GM12878 (cell line): Measurements from ENCODE around the gene RHBDD1. TPM values are rescaled to one million over a fixed set of nuclear protein-coding genes. Genes with fewer than 3 reads are reported as not detected.

Experiments used
- ATAC-seq: fragments of 200-7000 bp; cut with Tn5 transposase; 3 replicates; pipeline ENCODE4 v1.9.1; 2020; ENCODE audit warnings: mild to moderate bottlenecking, moderate library complexity
- BruUV-seq: library from RNA; stranded (reverse); fragments of 400-500 nt; replicated peaks from 2 replicates; lab custom pipeline; 2021; lab: Mats Ljungman, UMichigan
- CTCF ChIA-PET: fragments of 300-600 bp; sonication (Branson Sonifier 250); formaldehyde crosslinking; extraction: SDS; loops from one replicate; lab custom pipeline; 2021; ENCODE audit warnings: inconsistent platforms; lab: Yijun Ruan, JAX
- POLR2A ChIA-PET: fragments of 350-600 bp; formaldehyde crosslinking; extraction: SDS; loops from one replicate; lab custom pipeline; 2021; ENCODE audit warnings: inconsistent platforms; lab: Charles Lee
- RAD21 ChIA-PET: fragments of 300-600 bp; sonication (Branson Sonifier 250); formaldehyde crosslinking; loops from one replicate; lab custom pipeline; 2023; ENCODE audit warnings: antibody characterized with exemption; ENCODE audit not compliant: unreplicated experiment; lab: Charles Lee
- SMC1A ChIA-PET: fragments of 300-600 bp; sonication (Branson Sonifier 250); formaldehyde crosslinking; loops from one replicate; lab custom pipeline; 2023; ENCODE audit not compliant: unreplicated experiment, uncharacterized antibody; lab: Charles Lee
- DNase-seq: peaks from one replicate; pipeline ENCODE4 v3.0.0-alpha.2; 2011; ENCODE audit warnings: low read depth, low spot score
- FAIRE-seq: peaks from 3 replicates; lab custom pipeline; 2011; peaks lifted over from hg19 to GRCh38; lab: Jason Lieb, UNC
- H2AFZ ChIP-seq: 2 replicates; pipeline ENCODE4 v1.6.0; 2011; ENCODE audit warnings: low read depth, low read length, control low read depth; ENCODE audit not compliant: control insufficient read depth
- H3K27ac ChIP-seq: 2 replicates; pipeline ENCODE4 v1.5.1; 2011; ENCODE audit warnings: control low read depth; ENCODE audit not compliant: control insufficient read depth, insufficient read depth
- H3K27me3 ChIP-seq, 2 experiments: replicated peaks in 1 of 2; 2 replicates each; pipeline versions ENCODE4 v1.6.0 to v1.6.1; 2011; ENCODE audit warnings: low read length in 1 of 2; ENCODE audit not compliant: control insufficient read depth in 2 of 2, insufficient read depth in 2 of 2
- H3K36me3 ChIP-seq, 2 experiments: 2 replicates each; pipeline ENCODE4 v1.5.1; 2011; ENCODE audit warnings: low read length in 1 of 2; ENCODE audit not compliant: control insufficient read depth in 2 of 2, insufficient read depth in 2 of 2
- H3K4me1 ChIP-seq: 2 replicates; pipeline ENCODE4 v1.6.1; 2011; ENCODE audit warnings: mild to moderate bottlenecking, low read length, moderate library complexity, mixed read lengths; ENCODE audit not compliant: control insufficient read depth, insufficient read depth
- H3K4me2 ChIP-seq: 2 replicates; pipeline ENCODE4 v1.6.0; 2011; ENCODE audit warnings: control low read depth; ENCODE audit not compliant: control insufficient read depth, insufficient read depth
- H3K4me3 ChIP-seq: fragments of 200-600 bp; sonication (generic); 2 replicates; pipeline ENCODE4 v1.5.1; 2016
- H3K79me2 ChIP-seq: 2 replicates; pipeline ENCODE4 v1.6.0; 2011; ENCODE audit warnings: low read length; ENCODE audit not compliant: control insufficient read depth, insufficient read depth
- H3K9ac ChIP-seq: 2 replicates; pipeline ENCODE4 v1.8.0; 2011; ENCODE audit warnings: low read length, control low read depth, mixed read lengths; ENCODE audit not compliant: control insufficient read depth, insufficient read depth
- H3K9me3 ChIP-seq: replicated peaks from 3 replicates; pipeline ENCODE4 v1.5.1; 2011; ENCODE audit warnings: mild to moderate bottlenecking, low read length; ENCODE audit not compliant: control insufficient read depth, insufficient read depth
- H4K20me1 ChIP-seq: 2 replicates; pipeline ENCODE4 v1.6.0; 2011; ENCODE audit not compliant: control insufficient read depth, insufficient read depth
- LARP7 ChIP-seq: fragments of 450-650 bp; IDR thresholded peaks from 2 replicates; pipeline ENCODE4 v1.6.1; 2017; ENCODE audit warnings: mild to moderate bottlenecking
- MEF2A ChIP-seq: IDR thresholded peaks from 2 replicates; pipeline ENCODE4 v1.6.1; 2011; ENCODE audit warnings: low read depth, mild to moderate bottlenecking, low read length, moderate library complexity; ENCODE audit not compliant: insufficient read depth
- SRF ChIP-seq, 2 experiments: IDR thresholded peaks; 2 replicates each; pipeline ENCODE4 v1.6.1; 2011; ENCODE audit warnings: low read depth in 2 of 2, low read length in 2 of 2, mild to moderate bottlenecking in 1 of 2, moderate library complexity in 1 of 2
- ZNF592 ChIP-seq: fragments of 450-650 bp; IDR thresholded peaks from 2 replicates; pipeline ENCODE4 v1.6.1; 2017; ENCODE audit warnings: mild to moderate bottlenecking, moderate library complexity
- WGBS: methylation state at CpG from one replicate; pipeline ENCODE4 v1.1.6; 2016; ENCODE audit warnings: low lambda C conversion rate; ENCODE audit not compliant: insufficient replicate concordance, insufficient coverage; ENCODE audit errors: missing lambda C conversion rate; 5-methylcytosine and 5-hydroxymethylcytosine counted together
- in situ Hi-C: fragments of 300-500 bp; cut with MboI; formaldehyde crosslinking; loops from 9 replicates; pipeline ENCODE4 v1.14.3; 2018; ENCODE audit warnings: mixed read lengths
- intact Hi-C: fragments of 100-400 bp; cut with micrococcal nuclease; formaldehyde crosslinking; loops from one replicate; pipeline ENCODE4 v1.14.2; 2022; ENCODE audit not compliant: unreplicated experiment
- polyA plus RNA-seq, 11 experiments: library from polyadenylated mRNA; depleted of rRNA in 4 of 11; unstranded in 6 of 11; stranded (reverse) in 5 of 11; fragments of >200 nt; fragmentation: Nextera tagmentation in 4 of 11; fragmentation: Illumina TruSeq in 1 of 11; extraction: Ambion mirVana in 4 of 11; extraction: Trizol in 1 of 11; gene quantifications; 1 replicate in 1 of 11; 2 replicates in 10 of 11; pipeline versions ENCODE4 v1.2.1 to v1.2.3, GENCODE V29; 2011 to 2016; ENCODE audit warnings: inconsistent platforms in 2 of 11, missing spikeins in 2 of 11, low read depth in 1 of 11
- total RNA-seq, 4 experiments: library from RNA; depleted of rRNA in 3 of 4; stranded (reverse); fragments of >200 nt in 3 of 4; fragmentation: Illumina TruSeq in 1 of 4; extraction: Trizol in 1 of 4; gene quantifications; 2 replicates each; pipeline versions ENCODE4 v1.2.1 to v1.2.3, GENCODE V29; 2013 to 2021

The RHBDD1 gene
- total and polyA plus RNA-seq, 10 of the 15 experiments (the other 5 are each of a cell fraction or from before 2014, with no cell fraction given) = 7.1 to 36.4 (median 14.7) TPM

DNA sequence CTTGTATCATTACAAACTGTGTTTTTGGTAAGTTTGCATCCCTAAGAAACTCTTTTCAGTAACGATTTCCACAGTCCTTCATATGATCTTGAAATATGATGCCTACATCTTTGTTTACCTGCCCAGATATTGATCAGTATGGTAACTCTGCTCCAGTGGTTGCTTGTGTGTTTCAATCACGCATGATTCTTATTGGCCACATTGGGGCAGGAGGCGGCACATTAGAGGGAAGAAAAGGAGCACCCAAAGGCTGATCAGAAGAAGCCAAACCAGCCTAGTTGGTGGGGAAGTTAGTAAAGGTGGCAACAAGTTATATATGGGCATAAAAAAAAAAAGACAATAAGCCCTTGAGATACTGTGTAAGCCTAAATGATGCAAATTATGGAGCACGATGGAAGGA lies 158.9 kb downstream of the RHBDD1 start:
- Histone ChIP-seq H3K9me3 (no peaks in the 10 kb centered on the region), H3K27me3 (no peaks in the 10 kb centered on the region), H4K20me1 (no peaks in the 10 kb centered on the region), H3K79me2 (no peaks in the 10 kb centered on the region), H3K4me1 (no peaks in the 10 kb centered on the region), H3K4me3 (no peak overlapping the region), H3K36me3 (peaks cover 2 to 8% of the 10 kb centered on the region in 2 experiments; a peak in 3 of 4 replicates), H3K27ac (no peak overlapping the region), H3K9ac (no peak overlapping the region), H2AFZ (no peak overlapping the region), H3K4me2 (no peak overlapping the region)
- BruUV-seq = no TSS peak
- 89% methylated on average over 4 of the region's 4 CpGs for WGBS
- ChIA-PET CTCF (interaction anchor here (0.8 kb wide), 1 partner anchor 9 kb away, joined by 5 read pairs; no protein-coding TSS in a partner anchor), POLR2A (no interaction called here), RAD21 (no interaction called here), SMC1A (interaction anchor here (1.5 kb wide), 1 partner anchor 9 kb away, joined by 5 read pairs; no protein-coding TSS in a partner anchor)
- intact Hi-C loops (no loop called here), in situ Hi-C loops (loop anchor here (25.0 kb wide), 1 partner anchor 782 kb away; no protein-coding TSS in a partner anchor)
- no peak for DNase-seq
- ATAC-seq = no peak
- no peak for TF ChIP-seq SRF (IDR thresholded peaks at IDR 0.05; ENCODE audit: low read depth in 2 of 2, low read length in 2 of 2)
- TF ChIP-seq MEF2A = no peak
- no peak for TF ChIP-seq ZNF592
- TF ChIP-seq LARP7 = no peak
- no peak for FAIRE-seq
